IMR-90 (cell line): ENCODE results near the gene ZNF618.

ENCODE experiments used
- BHLHE40 ChIP-seq: fragments of 150-350 bp; IDR thresholded peaks from 2 replicates; pipeline ENCODE4 v1.6.1; 2016; ENCODE audit warnings: mild to moderate bottlenecking, low read depth, low read length
- CEBPB ChIP-seq: IDR thresholded peaks from 2 replicates; pipeline ENCODE4 v1.6.1; 2012; ENCODE audit warnings: low read depth, low read length, improper control_type of control experiment
- CHD1 ChIP-seq: IDR thresholded peaks from 2 replicates; pipeline ENCODE4 v1.6.1; 2012; ENCODE audit warnings: low read depth, low read length, improper control_type of control experiment
- MAFK ChIP-seq: IDR thresholded peaks from 2 replicates; pipeline ENCODE4 v1.6.1; 2012; ENCODE audit warnings: low read depth, low read length, improper control_type of control experiment
- MAZ ChIP-seq: IDR thresholded peaks from 2 replicates; pipeline ENCODE4 v1.6.1; 2012; ENCODE audit warnings: low read depth, mild to moderate bottlenecking, low read length, improper control_type of control experiment, moderate library complexity, borderline replicate concordance
- NFE2L2 ChIP-seq: fragments of 150-350 bp; IDR thresholded peaks from 2 replicates; pipeline ENCODE4 v1.6.1; 2016; ENCODE audit warnings: low read depth, mild to moderate bottlenecking, low read length
- POLR2A ChIP-seq: IDR thresholded peaks from 2 replicates; pipeline ENCODE4 v1.6.1; 2012; ENCODE audit warnings: mild to moderate bottlenecking, low read depth, low read length
- RAD21 ChIP-seq: IDR thresholded peaks from 2 replicates; pipeline ENCODE4 v1.6.1; 2012; ENCODE audit warnings: low read length, improper control_type of control experiment
- RCOR1 ChIP-seq: IDR thresholded peaks from 2 replicates; pipeline ENCODE4 v1.6.1; 2012; ENCODE audit warnings: mild to moderate bottlenecking, low read length, improper control_type of control experiment; ENCODE audit not compliant: insufficient replicate concordance
- RFX5 ChIP-seq: IDR thresholded peaks from 2 replicates; pipeline ENCODE4 v1.8.0; 2012; ENCODE audit warnings: low read depth, mild to moderate bottlenecking, low read length, moderate library complexity
- SMC3 ChIP-seq: fragments of 150-350 bp; IDR thresholded peaks from 2 replicates; pipeline ENCODE4 v1.6.1; 2016; ENCODE audit warnings: low read depth, mild to moderate bottlenecking, antibody characterized with exemption, low read length, moderate library complexity
- TF ChIP-seq, protein P1 (sequence below): conservative IDR thresholded peaks from 2 replicates; pipeline ENCODE4 v1.5.1; 2012; ENCODE audit warnings: mild to moderate bottlenecking, low read depth, low read length, improper control_type of control experiment
- TF ChIP-seq, protein P2 (sequence below): fragments of 150-350 bp; IDR thresholded peaks from 2 replicates; pipeline ENCODE4 v1.6.1; 2016; ENCODE audit warnings: low read depth, mild to moderate bottlenecking, low read length, moderate library complexity, borderline replicate concordance
- TF ChIP-seq, protein P3 (sequence below): fragments of 150-350 bp; IDR thresholded peaks from 2 replicates; pipeline ENCODE4 v1.6.1; 2017; ENCODE audit warnings: mild to moderate bottlenecking, antibody characterized with exemption, low read length, low read depth

DNA sequence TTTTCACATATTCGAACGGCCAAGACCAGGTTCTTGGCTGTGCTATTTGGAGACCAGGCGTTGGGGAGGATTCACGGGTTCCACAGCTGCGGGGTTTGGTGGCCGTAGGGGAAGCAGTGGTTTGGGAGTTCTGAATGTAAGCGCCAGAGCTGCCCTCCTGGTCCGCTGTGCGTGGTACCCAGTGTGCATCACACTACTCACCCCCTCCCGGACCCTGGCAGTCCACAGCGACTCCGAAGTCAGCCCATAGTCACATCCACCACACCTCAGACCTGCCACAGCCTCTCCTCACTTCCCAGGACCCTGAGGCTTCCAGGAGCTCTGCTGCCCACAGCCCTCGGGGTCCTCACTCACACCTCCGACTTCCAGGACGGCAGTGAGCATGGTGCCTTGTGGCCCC is 175.2 kb downstream of the ZNF618 start:
- no peak for TF ChIP-seq RFX5
- no peak for TF ChIP-seq MAFK
- TF ChIP-seq, protein P1, sequence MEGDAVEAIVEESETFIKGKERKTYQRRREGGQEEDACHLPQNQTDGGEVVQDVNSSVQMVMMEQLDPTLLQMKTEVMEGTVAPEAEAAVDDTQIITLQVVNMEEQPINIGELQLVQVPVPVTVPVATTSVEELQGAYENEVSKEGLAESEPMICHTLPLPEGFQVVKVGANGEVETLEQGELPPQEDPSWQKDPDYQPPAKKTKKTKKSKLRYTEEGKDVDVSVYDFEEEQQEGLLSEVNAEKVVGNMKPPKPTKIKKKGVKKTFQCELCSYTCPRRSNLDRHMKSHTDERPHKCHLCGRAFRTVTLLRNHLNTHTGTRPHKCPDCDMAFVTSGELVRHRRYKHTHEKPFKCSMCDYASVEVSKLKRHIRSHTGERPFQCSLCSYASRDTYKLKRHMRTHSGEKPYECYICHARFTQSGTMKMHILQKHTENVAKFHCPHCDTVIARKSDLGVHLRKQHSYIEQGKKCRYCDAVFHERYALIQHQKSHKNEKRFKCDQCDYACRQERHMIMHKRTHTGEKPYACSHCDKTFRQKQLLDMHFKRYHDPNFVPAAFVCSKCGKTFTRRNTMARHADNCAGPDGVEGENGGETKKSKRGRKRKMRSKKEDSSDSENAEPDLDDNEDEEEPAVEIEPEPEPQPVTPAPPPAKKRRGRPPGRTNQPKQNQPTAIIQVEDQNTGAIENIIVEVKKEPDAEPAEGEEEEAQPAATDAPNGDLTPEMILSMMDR, result no peak
- TF ChIP-seq POLR2A, result no peak
- no peak for TF ChIP-seq NFE2L2
- TF ChIP-seq CEBPB, result no peak
- no peak for TF ChIP-seq SMC3
- no peak for TF ChIP-seq BHLHE40
- TF ChIP-seq, protein P2, sequence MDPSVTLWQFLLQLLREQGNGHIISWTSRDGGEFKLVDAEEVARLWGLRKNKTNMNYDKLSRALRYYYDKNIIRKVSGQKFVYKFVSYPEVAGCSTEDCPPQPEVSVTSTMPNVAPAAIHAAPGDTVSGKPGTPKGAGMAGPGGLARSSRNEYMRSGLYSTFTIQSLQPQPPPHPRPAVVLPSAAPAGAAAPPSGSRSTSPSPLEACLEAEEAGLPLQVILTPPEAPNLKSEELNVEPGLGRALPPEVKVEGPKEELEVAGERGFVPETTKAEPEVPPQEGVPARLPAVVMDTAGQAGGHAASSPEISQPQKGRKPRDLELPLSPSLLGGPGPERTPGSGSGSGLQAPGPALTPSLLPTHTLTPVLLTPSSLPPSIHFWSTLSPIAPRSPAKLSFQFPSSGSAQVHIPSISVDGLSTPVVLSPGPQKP, result no peak
- TF ChIP-seq RAD21, result no peak
- TF ChIP-seq, protein P3, sequence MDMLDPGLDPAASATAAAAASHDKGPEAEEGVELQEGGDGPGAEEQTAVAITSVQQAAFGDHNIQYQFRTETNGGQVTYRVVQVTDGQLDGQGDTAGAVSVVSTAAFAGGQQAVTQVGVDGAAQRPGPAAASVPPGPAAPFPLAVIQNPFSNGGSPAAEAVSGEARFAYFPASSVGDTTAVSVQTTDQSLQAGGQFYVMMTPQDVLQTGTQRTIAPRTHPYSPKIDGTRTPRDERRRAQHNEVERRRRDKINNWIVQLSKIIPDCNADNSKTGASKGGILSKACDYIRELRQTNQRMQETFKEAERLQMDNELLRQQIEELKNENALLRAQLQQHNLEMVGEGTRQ, result no peak
- TF ChIP-seq CHD1, result no peak
- no peak for TF ChIP-seq MAZ
- no peak for TF ChIP-seq RCOR1
